DOHH2 (cell line): ENCODE results near the gene EFCAB12.

Experiments
- H3F3A ChIP-seq: fragments of 200-600 bp; sonication (generic), shearing (Covaris generic); 2 replicates; pipeline ENCODE4 v1.6.0; 2016; ENCODE audit warnings: antibody characterized with exemption, mild to moderate bottlenecking; ENCODE audit not compliant: control insufficient read depth, insufficient read depth
- H3K27ac ChIP-seq: fragments of 200-600 bp; sonication (generic); 2 replicates; pipeline ENCODE4 v1.5.1; 2014; ENCODE audit warnings: low read depth, mild to moderate bottlenecking, low read length, moderate library complexity
- H3K27me3 ChIP-seq: fragments of 200-600 bp; sonication (generic); 2 replicates; pipeline ENCODE4 v1.6.1; 2014; ENCODE audit warnings: mild to moderate bottlenecking, low read length, mixed read lengths; ENCODE audit not compliant: control insufficient read depth
- H3K36me3 ChIP-seq: fragments of 200-600 bp; sonication (generic); 2 replicates; pipeline ENCODE4 v1.6.1; 2014; ENCODE audit warnings: mild to moderate bottlenecking, low read length, moderate library complexity, mixed read lengths; ENCODE audit not compliant: control insufficient read depth
- H3K4me1 ChIP-seq: fragments of 200-600 bp; sonication (generic); 2 replicates; pipeline ENCODE4 v1.6.1; 2014; ENCODE audit warnings: mild to moderate bottlenecking, low read length, mixed read lengths; ENCODE audit not compliant: control insufficient read depth
- H3K4me2 ChIP-seq: fragments of 200-600 bp; sonication (generic); 2 replicates; pipeline ENCODE4 v1.6.0; 2014; ENCODE audit warnings: mild to moderate bottlenecking, low read length, moderate library complexity
- H3K4me3 ChIP-seq: fragments of 200-600 bp; sonication (generic); 2 replicates; pipeline ENCODE4 v1.5.1; 2014; ENCODE audit warnings: mild to moderate bottlenecking, low read length, mixed read lengths
- H3K79me2 ChIP-seq: fragments of 200-600 bp; sonication (generic); 2 replicates; pipeline ENCODE4 v1.6.1; 2014; ENCODE audit warnings: mild to moderate bottlenecking, low read length, mixed read lengths; ENCODE audit not compliant: control insufficient read depth
- H3K9me2 ChIP-seq: fragments of 200-600 bp; sonication (generic); replicated peaks from 2 replicates; pipeline ENCODE4 v1.6.1; 2014; ENCODE audit warnings: mild to moderate bottlenecking, low read length, mixed read lengths; ENCODE audit not compliant: control insufficient read depth
- H3K9me3 ChIP-seq: fragments of 200-600 bp; sonication (generic); 2 replicates; pipeline ENCODE4 v1.6.1; 2014; ENCODE audit warnings: antibody characterized with exemption, low read length, mixed read lengths; ENCODE audit not compliant: control insufficient read depth, insufficient read depth
- H4K20me1 ChIP-seq: fragments of 200-600 bp; sonication (generic); 2 replicates; pipeline ENCODE4 v1.6.0; 2014; ENCODE audit warnings: low read depth, mild to moderate bottlenecking, antibody characterized with exemption, low read length, moderate library complexity; ENCODE audit not compliant: control insufficient read depth, insufficient read depth
- EZH2phosphoT487 ChIP-seq: fragments of 200-600 bp; sonication (generic); IDR thresholded peaks from 2 replicates; pipeline ENCODE4 v1.6.1; 2017; ENCODE audit warnings: borderline replicate concordance, mild to moderate bottlenecking, antibody characterized with exemption, low read length, moderate library complexity, mixed read lengths
- TF ChIP-seq, protein P1 (sequence below): fragments of 200-600 bp; sonication (generic); IDR thresholded peaks from one replicate; pipeline ENCODE4 v1.5.1; 2014; ENCODE audit warnings: antibody characterized with exemption, mild to moderate bottlenecking, low read depth, low read length; ENCODE audit not compliant: poor library complexity, severe bottlenecking

Gene EFCAB12

GRCh38 chr3:129371041-129371826 lies 57.2 kb downstream of the EFCAB12 start:
- TF ChIP-seq, protein P1, sequence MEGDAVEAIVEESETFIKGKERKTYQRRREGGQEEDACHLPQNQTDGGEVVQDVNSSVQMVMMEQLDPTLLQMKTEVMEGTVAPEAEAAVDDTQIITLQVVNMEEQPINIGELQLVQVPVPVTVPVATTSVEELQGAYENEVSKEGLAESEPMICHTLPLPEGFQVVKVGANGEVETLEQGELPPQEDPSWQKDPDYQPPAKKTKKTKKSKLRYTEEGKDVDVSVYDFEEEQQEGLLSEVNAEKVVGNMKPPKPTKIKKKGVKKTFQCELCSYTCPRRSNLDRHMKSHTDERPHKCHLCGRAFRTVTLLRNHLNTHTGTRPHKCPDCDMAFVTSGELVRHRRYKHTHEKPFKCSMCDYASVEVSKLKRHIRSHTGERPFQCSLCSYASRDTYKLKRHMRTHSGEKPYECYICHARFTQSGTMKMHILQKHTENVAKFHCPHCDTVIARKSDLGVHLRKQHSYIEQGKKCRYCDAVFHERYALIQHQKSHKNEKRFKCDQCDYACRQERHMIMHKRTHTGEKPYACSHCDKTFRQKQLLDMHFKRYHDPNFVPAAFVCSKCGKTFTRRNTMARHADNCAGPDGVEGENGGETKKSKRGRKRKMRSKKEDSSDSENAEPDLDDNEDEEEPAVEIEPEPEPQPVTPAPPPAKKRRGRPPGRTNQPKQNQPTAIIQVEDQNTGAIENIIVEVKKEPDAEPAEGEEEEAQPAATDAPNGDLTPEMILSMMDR: no peak
- TF ChIP-seq EZH2phosphoT487: no peak

GRCh38 chr3:129370248-129370964 lies 58.0 kb downstream of the EFCAB12 start:
- no peaks in the 10 kb centered on the region for H3K79me2 ChIP-seq
- H4K20me1 ChIP-seq: no peaks in the 10 kb centered on the region
- TF ChIP-seq, protein P1: no peak
- no peaks in the 10 kb centered on the region for H3F3A ChIP-seq
- no peak overlapping the region for H3K27ac ChIP-seq
- no peaks in the 10 kb centered on the region for H3K4me1 ChIP-seq
- no peaks in the 10 kb centered on the region for H3K9me3 ChIP-seq
- no peak overlapping the region for H3K4me3 ChIP-seq
- H3K9me2 ChIP-seq: no peaks in the 10 kb centered on the region
- H3K36me3 ChIP-seq: no peaks in the 10 kb centered on the region
- no peak overlapping the region for H3K4me2 ChIP-seq
- no peaks in the 10 kb centered on the region for H3K27me3 ChIP-seq

More at GRCh38 chr3:129371041-129371826, 57.2 kb downstream of the EFCAB12 start:
- no peaks in the 10 kb centered on the region for H3K9me3 ChIP-seq
- H3K4me3 ChIP-seq: no peak overlapping the region
- no peaks in the 10 kb centered on the region for H3F3A ChIP-seq
- H3K79me2 ChIP-seq: no peaks in the 10 kb centered on the region
- no peaks in the 10 kb centered on the region for H3K36me3 ChIP-seq
- no peak overlapping the region for H3K27ac ChIP-seq
- H3K4me1 ChIP-seq: no peaks in the 10 kb centered on the region
- H3K9me2 ChIP-seq: no peaks in the 10 kb centered on the region
- no peak overlapping the region for H3K4me2 ChIP-seq
- H4K20me1 ChIP-seq: no peaks in the 10 kb centered on the region
- no peaks in the 10 kb centered on the region for H3K27me3 ChIP-seq

DNA sequence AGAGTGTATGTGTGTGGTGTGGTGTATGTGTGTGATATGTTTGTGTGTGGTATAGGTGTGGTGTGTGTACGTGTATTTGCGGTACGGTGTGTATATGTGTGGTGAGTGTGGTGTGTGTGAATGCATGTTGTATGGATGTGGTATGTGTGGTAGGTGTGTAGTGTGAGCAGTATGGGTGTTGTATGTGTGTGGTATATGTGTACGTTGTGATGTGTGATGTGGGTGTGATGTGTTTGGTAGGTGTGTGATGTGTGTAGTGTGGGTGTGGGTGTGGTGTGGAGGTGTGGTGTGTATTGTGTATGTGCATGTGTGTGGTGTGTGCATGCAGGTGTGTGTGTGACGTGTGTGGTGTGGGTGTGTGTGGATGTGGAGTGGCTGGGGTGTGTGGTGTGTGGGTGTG lies 58.7 kb downstream of the EFCAB12 start:
- Histone ChIP-seq H3K4me1 (no peaks in the 10 kb centered on the region), H3F3A (no peaks in the 10 kb centered on the region), H3K36me3 (no peaks in the 10 kb centered on the region), H3K9me3 (no peaks in the 10 kb centered on the region), H3K79me2 (no peaks in the 10 kb centered on the region), H3K27me3 (no peaks in the 10 kb centered on the region), H4K20me1 (no peaks in the 10 kb centered on the region), H3K9me2 (no peaks in the 10 kb centered on the region), H3K27ac (no peak overlapping the region), H3K4me2 (no peak overlapping the region), H3K4me3 (no peak overlapping the region)
- TF ChIP-seq, protein P1: no peak
- no peak for TF ChIP-seq EZH2phosphoT487
